Astrocyte (in vitro differentiated cells and primary cell): ENCODE results near the gene NSUN5. TPM values are rescaled to one million over a fixed set of nuclear protein-coding genes. Genes with fewer than 3 reads are reported as not detected.
"Not testable (repeated sequence)": the region's sequence is repeated elsewhere in the genome, so short reads cannot be mapped to it uniquely, and the experiment has no call there.

Experiments used
- DNase-seq: peaks from one replicate; pipeline ENCODE4 v3.0.0-alpha.2; 2010; ENCODE audit warnings: low read depth
- FAIRE-seq: peaks from 2 replicates; lab custom pipeline; 2011; peaks lifted over from hg19 to GRCh38; lab: Jason Lieb, UNC
- H2AFZ ChIP-seq: 2 replicates; pipeline ENCODE4 v1.6.0; 2012; ENCODE audit warnings: low read depth, low read length, inconsistent platforms
- H3K27ac ChIP-seq: 2 replicates; pipeline ENCODE4 v1.5.1; 2011; ENCODE audit warnings: low read depth, low read length, inconsistent platforms
- H3K27me3 ChIP-seq: 2 replicates; pipeline ENCODE4 v1.6.0; 2011; ENCODE audit warnings: low read length, inconsistent platforms; ENCODE audit not compliant: insufficient read depth
- H3K36me3 ChIP-seq: 2 replicates; pipeline ENCODE4 v1.5.1; 2011; ENCODE audit warnings: low read length, inconsistent platforms; ENCODE audit not compliant: insufficient read depth
- H3K4me1 ChIP-seq: 2 replicates; pipeline ENCODE4 v1.5.1; 2011; ENCODE audit warnings: low read length, inconsistent platforms; ENCODE audit not compliant: insufficient read depth
- H3K4me2 ChIP-seq: 2 replicates; pipeline ENCODE4 v1.6.0; 2012; ENCODE audit warnings: low read length, inconsistent platforms
- H3K4me3 ChIP-seq: 2 replicates; pipeline ENCODE4 v1.5.1; 2011; ENCODE audit warnings: low read depth, mild to moderate bottlenecking, low read length, inconsistent platforms; ENCODE audit not compliant: insufficient read depth
- H3K79me2 ChIP-seq: 2 replicates; pipeline ENCODE4 v1.6.0; 2012; ENCODE audit warnings: mild to moderate bottlenecking, low read length, inconsistent platforms; ENCODE audit not compliant: insufficient read depth
- H3K9ac ChIP-seq: 2 replicates; pipeline ENCODE4 v1.6.0; 2012; ENCODE audit warnings: mild to moderate bottlenecking, low read length, inconsistent platforms
- H3K9me3 ChIP-seq: 2 replicates; pipeline ENCODE4 v1.5.1; 2012; ENCODE audit warnings: low read depth, mild to moderate bottlenecking, low read length, inconsistent platforms; ENCODE audit not compliant: insufficient read depth
- H4K20me1 ChIP-seq: 2 replicates; pipeline ENCODE4 v1.6.0; 2012; ENCODE audit warnings: low read length, inconsistent platforms; ENCODE audit not compliant: insufficient read depth
- H3K27ac Mint-ChIP-seq: one replicate; pipeline ENCODE4 v1.8.0; 2021; ENCODE audit warnings: mild to moderate bottlenecking, mixed read lengths; ENCODE audit not compliant: unreplicated experiment
- H3K27me3 Mint-ChIP-seq: one replicate; pipeline ENCODE4 v1.8.0; 2021; ENCODE audit warnings: low read depth, mixed read lengths; ENCODE audit not compliant: unreplicated experiment
- H3K36me3 Mint-ChIP-seq: one replicate; pipeline ENCODE4 v1.8.0; 2021; ENCODE audit warnings: low read depth, mixed read lengths; ENCODE audit not compliant: unreplicated experiment
- H3K4me1 Mint-ChIP-seq: one replicate; pipeline ENCODE4 v1.8.0; 2021; ENCODE audit warnings: low read depth, mixed read lengths; ENCODE audit not compliant: unreplicated experiment
- H3K4me3 Mint-ChIP-seq: one replicate; pipeline ENCODE4 v1.8.0; 2021; ENCODE audit warnings: mild to moderate bottlenecking, moderate library complexity, mixed read lengths; ENCODE audit not compliant: unreplicated experiment
- H3K9me3 Mint-ChIP-seq: one replicate; pipeline ENCODE4 v1.8.0; 2021; ENCODE audit warnings: mild to moderate bottlenecking, mixed read lengths; ENCODE audit not compliant: unreplicated experiment
- CTCF ChIP-seq: IDR thresholded peaks from 2 replicates; pipeline ENCODE4 v1.5.1; 2011; ENCODE audit warnings: low read depth, mild to moderate bottlenecking, inconsistent platforms, low read length, moderate library complexity; ENCODE audit not compliant: insufficient read depth
- EZH2 ChIP-seq: IDR thresholded peaks from 2 replicates; pipeline ENCODE4 v1.6.1; 2012; ENCODE audit warnings: mild to moderate bottlenecking, low read length, inconsistent platforms; ENCODE audit not compliant: insufficient read depth
- total RNA-seq: library from RNA; stranded (reverse); gene quantifications from 2 replicates; pipeline ENCODE4 v1.2.1, GENCODE V29; 2021

Gene NSUN5
- total RNA-seq, 1 donor from 2014 or later = 27.6 TPM

DNA sequence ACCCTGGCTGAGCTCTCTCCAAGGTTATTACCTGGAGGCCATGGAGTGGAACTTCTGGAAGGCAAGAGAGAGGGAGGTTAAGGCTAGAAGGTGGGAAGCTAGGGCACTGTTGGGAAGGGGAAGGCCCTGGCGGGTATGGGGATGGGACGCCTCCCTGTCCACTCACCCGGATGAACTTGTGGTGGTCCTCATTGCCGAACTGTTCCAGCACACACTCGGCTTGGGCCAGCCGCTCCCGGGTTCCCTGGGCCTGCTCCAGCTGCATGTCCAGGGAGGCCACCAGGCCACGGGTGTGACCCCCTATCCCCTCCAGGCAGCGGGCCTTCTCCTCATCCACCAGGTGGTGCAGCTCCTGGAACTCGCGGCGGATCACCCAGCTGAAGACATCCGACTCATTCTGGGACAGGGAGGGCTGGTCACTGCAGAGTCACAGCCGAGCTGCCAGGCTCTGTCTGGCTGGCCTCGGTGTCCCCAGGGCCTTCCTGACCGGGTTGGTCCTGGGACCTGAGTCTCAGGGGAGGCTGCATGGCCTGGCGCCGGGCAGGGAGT, 10.1 kb upstream of the NSUN5 start:
- H3K4me1 Mint-ChIP-seq, DNase-seq, H3K79me2 ChIP-seq, H3K4me1 ChIP-seq, H3K36me3 Mint-ChIP-seq, H3K27ac ChIP-seq, H3K4me2 ChIP-seq, H4K20me1 ChIP-seq, H3K4me3 Mint-ChIP-seq, FAIRE-seq, H3K27me3 ChIP-seq, H3K36me3 ChIP-seq, H3K9ac ChIP-seq, H3K4me3 ChIP-seq, H3K9me3 Mint-ChIP-seq, H3K27ac Mint-ChIP-seq, H2AFZ ChIP-seq, H3K9me3 ChIP-seq: not testable (repeated sequence)
- peaks cover 25% of the 10 kb centered on the region for H3K27me3 Mint-ChIP-seq

DNA sequence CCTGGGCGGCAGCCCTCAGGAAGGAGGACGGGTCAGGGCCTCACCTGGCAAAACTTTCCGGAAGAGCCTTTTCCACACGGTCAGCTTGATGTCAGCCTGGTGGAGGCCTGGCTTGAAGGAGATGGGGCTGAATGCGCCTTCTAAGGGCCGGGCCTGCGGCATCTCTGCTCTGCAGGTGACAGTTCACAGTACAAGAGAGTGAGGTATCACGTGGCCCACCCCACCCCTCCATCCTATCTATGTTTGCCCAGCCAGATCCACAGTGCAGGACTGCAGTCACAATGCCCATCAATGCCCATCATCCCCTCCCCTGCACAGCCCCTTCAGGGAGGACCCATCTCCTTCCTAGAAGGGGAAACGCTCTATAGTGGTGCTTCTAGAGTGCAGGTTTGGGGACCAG, 7.9 kb upstream of the NSUN5 start:
- Histone ChIP-seq H3K9ac (no peak overlapping the region), H3K27ac (no peak overlapping the region), H3K4me2 (no peak overlapping the region), H4K20me1 (no peaks in the 10 kb centered on the region), H3K27me3 (peaks cover 2% of the 10 kb centered on the region), H3K79me2 (no peaks in the 10 kb centered on the region), H3K4me3 (no peak overlapping the region), H3K4me1 (no peaks in the 10 kb centered on the region), H3K9me3 (no peaks in the 10 kb centered on the region), H2AFZ (no peak overlapping the region), H3K36me3 (no peaks in the 10 kb centered on the region)
- Mint-ChIP-seq H3K27ac (no peak overlapping the region), H3K27me3 (peaks cover 9% of the 10 kb centered on the region), H3K4me3 (no peak overlapping the region), H3K4me1 (no peaks in the 10 kb centered on the region), H3K9me3 (no peaks in the 10 kb centered on the region), H3K36me3 (no peaks in the 10 kb centered on the region)
- DNase-seq = no peak
- no peak for TF ChIP-seq EZH2
- TF ChIP-seq CTCF = no peak
- FAIRE-seq = no peak

GRCh38 chr7:73314271-73314670, 5.6 kb upstream of the NSUN5 start:
- H3K27me3 Mint-ChIP-seq = peaks cover 2% of the 10 kb centered on the region
- peaks cover under 1% of the 10 kb centered on the region for H3K4me1 ChIP-seq
- H3K27ac Mint-ChIP-seq = no peak overlapping the region
- H3K36me3 ChIP-seq = no peaks in the 10 kb centered on the region
- DNase-seq = no peak
- peaks cover 2% of the 10 kb centered on the region for H3K27me3 ChIP-seq
- H3K4me3 Mint-ChIP-seq = no peak overlapping the region
- no peak overlapping the region for H2AFZ ChIP-seq
- no peak overlapping the region for H3K4me3 ChIP-seq
- no peak overlapping the region for H3K27ac ChIP-seq
- no peaks in the 10 kb centered on the region for H4K20me1 ChIP-seq
- H3K4me1 Mint-ChIP-seq = peaks cover 3% of the 10 kb centered on the region
- H3K79me2 ChIP-seq = no peaks in the 10 kb centered on the region
- H3K9ac ChIP-seq = no peak overlapping the region
- no peaks in the 10 kb centered on the region for H3K9me3 ChIP-seq
- no peak for FAIRE-seq
- H3K9me3 Mint-ChIP-seq = no peaks in the 10 kb centered on the region
- H3K4me2 ChIP-seq = no peak overlapping the region
- TF ChIP-seq EZH2 = no peak
- TF ChIP-seq CTCF = no peak
- H3K36me3 Mint-ChIP-seq = no peaks in the 10 kb centered on the region
